Measurements from ENCODE around the gene FHIP2A.
"Not testable (repeated sequence)": the region's sequence is repeated elsewhere in the genome, so short reads cannot be mapped to it uniquely, and the experiment has no call there.

DNA sequence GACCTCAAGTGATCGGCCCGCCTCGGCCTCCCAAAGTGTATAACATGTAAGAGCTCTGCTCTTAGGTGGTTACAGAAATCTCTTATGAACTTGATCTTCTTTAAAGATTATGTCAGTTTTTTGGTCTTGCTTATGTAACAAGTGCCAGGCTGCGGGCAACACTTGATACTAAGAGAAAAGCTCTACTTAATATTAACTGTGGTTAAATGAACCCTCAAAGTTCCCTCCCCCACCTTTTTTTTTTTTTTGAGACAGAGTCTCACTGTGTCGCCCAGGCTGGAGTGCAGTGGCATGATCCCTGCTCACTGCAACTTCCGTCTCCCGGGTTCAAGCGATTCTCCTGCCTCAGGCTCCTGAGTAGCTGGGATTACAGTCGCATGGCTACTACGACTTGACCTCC lies 25.9 kb downstream of the FHIP2A start:
- not testable (repeated sequence) for TF ChIP-seq CTCF (IDR thresholded peaks at IDR 0.05; ENCODE audit: low read depth, low read length); POLR2A (IDR thresholded peaks at IDR 0.05; ENCODE audit: extremely low read depth, insufficient read length)
